HepG2 (cell line): ENCODE data around the gene ANXA9. TPM values are rescaled to one million over a fixed set of nuclear protein-coding genes. Genes with fewer than 3 reads are reported as not detected.
A peak's percentile ranks its signal among the peaks of the same experiment; 100 is the strongest.

ENCODE experiments used
- FOXO1 ChIP-seq: sonication (generic); formaldehyde crosslinking; IDR thresholded peaks from 2 replicates; pipeline ENCODE4 v1.4.0; 2020; ENCODE audit warnings: missing genetic modification reagents
- FUBP1 ChIP-seq: sonication (generic); formaldehyde crosslinking; IDR thresholded peaks from 2 replicates; pipeline ENCODE4 v1.5.1; 2020; ENCODE audit warnings: missing genetic modification reagents, mild to moderate bottlenecking, borderline replicate concordance
- HMGA1 ChIP-seq: sonication (generic); formaldehyde crosslinking; conservative IDR thresholded peaks from 2 replicates; pipeline ENCODE4 v1.4.0; 2020; ENCODE audit warnings: missing genetic modification reagents
- HNRNPK ChIP-seq: fragments of 200-400 bp; formaldehyde crosslinking; IDR thresholded peaks from 2 replicates; pipeline ENCODE4 v1.6.1; 2018; ENCODE audit warnings: low read length, low read depth, moderate library complexity, mild to moderate bottlenecking; ENCODE audit not compliant: poor library complexity, severe bottlenecking
- HOXA7 ChIP-seq: sonication (generic); formaldehyde crosslinking; IDR thresholded peaks from 2 replicates; pipeline ENCODE4 v1.8.1; 2022; ENCODE audit warnings: mild to moderate bottlenecking, missing genetic modification reagents, moderate library complexity
- JUNB ChIP-seq: sonication (generic); formaldehyde crosslinking; IDR thresholded peaks from 2 replicates; pipeline ENCODE4 v1.8.0; 2022; ENCODE audit warnings: missing genetic modification reagents, mild to moderate bottlenecking, borderline replicate concordance
- KDM5B ChIP-seq: sonication (generic); formaldehyde crosslinking; IDR thresholded peaks from 2 replicates; pipeline ENCODE4 v1.4.0; 2020; ENCODE audit warnings: missing genetic modification reagents, mild to moderate bottlenecking, borderline replicate concordance
- MIER2 ChIP-seq: IDR thresholded peaks from 2 replicates; pipeline ENCODE4 v1.6.1; 2016; ENCODE audit warnings: missing biosample characterization, missing genetic modification reagents
- MLX ChIP-seq: IDR thresholded peaks from 2 replicates; pipeline ENCODE4 v1.6.1; 2016
- MYC ChIP-seq: sonication (generic); formaldehyde crosslinking; IDR thresholded peaks from 2 replicates; pipeline ENCODE4 v1.9.0; 2021; ENCODE audit warnings: missing genetic modification reagents, borderline replicate concordance
- NFIC ChIP-seq: IDR thresholded peaks from 2 replicates; pipeline ENCODE4 v1.6.1; 2012; ENCODE audit warnings: mild to moderate bottlenecking, low read length, inconsistent platforms
- SIX1 ChIP-seq: sonication (generic); formaldehyde crosslinking; IDR thresholded peaks from 2 replicates; pipeline ENCODE4 v1.4.0; 2020; ENCODE audit warnings: missing genetic modification reagents, borderline replicate concordance
- SNAPC4 ChIP-seq: sonication (generic); formaldehyde crosslinking; IDR thresholded peaks from 2 replicates; pipeline ENCODE4 v1.4.0; 2020; ENCODE audit warnings: mild to moderate bottlenecking, missing genetic modification reagents
- SRSF9 ChIP-seq: fragments of 200-400 bp; formaldehyde crosslinking; IDR thresholded peaks from 2 replicates; pipeline ENCODE4 v1.6.1; 2018; ENCODE audit warnings: borderline replicate concordance, mild to moderate bottlenecking, low read depth, low read length; ENCODE audit not compliant: insufficient read depth, poor library complexity, severe bottlenecking
- ZMYM4 ChIP-seq: sonication (generic); formaldehyde crosslinking; IDR thresholded peaks from 2 replicates; pipeline ENCODE4 v1.8.1; 2023; ENCODE audit warnings: mild to moderate bottlenecking, missing genetic modification reagents
- ZNF18 ChIP-seq: sonication (generic); formaldehyde crosslinking; IDR thresholded peaks from 2 replicates; pipeline ENCODE4 v1.8.0; 2022; ENCODE audit warnings: mild to moderate bottlenecking, missing genetic modification reagents; ENCODE audit not compliant: insufficient replicate concordance
- ZNF205 ChIP-seq: IDR thresholded peaks from 2 replicates; pipeline ENCODE4 v1.6.1; 2018; ENCODE audit warnings: missing biosample characterization, missing genetic modification reagents
- ZNF224 ChIP-seq: sonication (generic); formaldehyde crosslinking; IDR thresholded peaks from 2 replicates; pipeline ENCODE4 v1.5.0; 2020; ENCODE audit warnings: mild to moderate bottlenecking, missing genetic modification reagents
- ZNF703 ChIP-seq: sonication (generic); formaldehyde crosslinking; IDR thresholded peaks from 2 replicates; pipeline ENCODE4 v1.5.1; 2020; ENCODE audit warnings: missing genetic modification reagents, mild to moderate bottlenecking, moderate library complexity, borderline replicate concordance
- ZNF720 ChIP-seq: sonication (generic); formaldehyde crosslinking; IDR thresholded peaks from 2 replicates; pipeline ENCODE4 v1.4.0; 2020; ENCODE audit warnings: missing genetic modification reagents
- polyA plus RNA-seq, 8 experiments: library from polyadenylated mRNA; depleted of rRNA in 3 of 8; stranded (reverse) in 7 of 8; unstranded in 1 of 8; fragments of >200 nt; fragmentation: Illumina TruSeq in 4 of 8; extraction: Trizol in 4 of 8; gene quantifications; 2 replicates each; pipeline versions ENCODE4 v1.2.1 to v1.2.3, GENCODE V29; 2011 to 2016; ENCODE audit warnings: low read depth in 4 of 8, missing spikeins in 1 of 8, mixed read lengths in 1 of 8; ENCODE audit not compliant: insufficient read depth in 1 of 8
- total RNA-seq, 5 experiments: library from RNA; depleted of rRNA; stranded (reverse); fragments of >200 nt; fragmentation: Illumina TruSeq; extraction: Trizol; gene quantifications; 2 replicates each; pipeline ENCODE4 v1.2.3, GENCODE V29; 2016; ENCODE audit warnings: low read depth in 1 of 5

Gene ANXA9
- total and polyA plus RNA-seq, 2 of the 13 experiments (the other 11 are each of a cell fraction or from before 2014, with no cell fraction given) = 13.3 to 23.9 TPM

GRCh38 chr1:151012684-151013471 lies 30.8 kb downstream of the ANXA9 start (continued):
- TF ChIP-seq FUBP1 (CRISPR knock-in tag) (no peak), ZNF224 (CRISPR knock-in tag) (no peak), ZNF703 (CRISPR knock-in tag) (no peak), HOXA7 (CRISPR knock-in tag) (no peak), SNAPC4 (0 out of 2 replicates have a peak, but pooled peaks have one; percentile 49), MYC (peak; percentile 39; the same call in 1 of the 2 replicates), FOXO1 (CRISPR knock-in tag) (peak; percentile 87), SRSF9 (no peak), ZNF720 (CRISPR knock-in tag) (no peak), ZMYM4 (CRISPR knock-in tag) (peak; percentile 46; the same call in 1 of the 2 replicates), JUNB (CRISPR knock-in tag) (no peak), MLX (CRISPR knock-in tag) (0 out of 2 replicates have a peak, but pooled peaks have one; percentile 64), ZNF205 (CRISPR knock-in tag) (peak; percentile 39), HMGA1 (CRISPR knock-in tag) (no peak), MIER2 (CRISPR knock-in tag) (no peak), ZNF18 (CRISPR knock-in tag) (peak; percentile 91), HNRNPK (no peak), SIX1 (CRISPR knock-in tag) (peak; percentile 45; the same call in 1 of the 2 replicates), KDM5B (CRISPR knock-in tag) (peak; percentile 53; the same call in 1 of the 2 replicates), NFIC (peak; percentile 63; the same call in 1 of the 2 replicates)
